ENCODE measurements around the gene NTN1. TPM values are rescaled to one million over a fixed set of nuclear protein-coding genes. Genes with fewer than 3 reads are reported as not detected.

Gene NTN1
- total RNA-seq, 2 experiments from 2014 or later: 1.2 to 1.3 TPM

DNA sequence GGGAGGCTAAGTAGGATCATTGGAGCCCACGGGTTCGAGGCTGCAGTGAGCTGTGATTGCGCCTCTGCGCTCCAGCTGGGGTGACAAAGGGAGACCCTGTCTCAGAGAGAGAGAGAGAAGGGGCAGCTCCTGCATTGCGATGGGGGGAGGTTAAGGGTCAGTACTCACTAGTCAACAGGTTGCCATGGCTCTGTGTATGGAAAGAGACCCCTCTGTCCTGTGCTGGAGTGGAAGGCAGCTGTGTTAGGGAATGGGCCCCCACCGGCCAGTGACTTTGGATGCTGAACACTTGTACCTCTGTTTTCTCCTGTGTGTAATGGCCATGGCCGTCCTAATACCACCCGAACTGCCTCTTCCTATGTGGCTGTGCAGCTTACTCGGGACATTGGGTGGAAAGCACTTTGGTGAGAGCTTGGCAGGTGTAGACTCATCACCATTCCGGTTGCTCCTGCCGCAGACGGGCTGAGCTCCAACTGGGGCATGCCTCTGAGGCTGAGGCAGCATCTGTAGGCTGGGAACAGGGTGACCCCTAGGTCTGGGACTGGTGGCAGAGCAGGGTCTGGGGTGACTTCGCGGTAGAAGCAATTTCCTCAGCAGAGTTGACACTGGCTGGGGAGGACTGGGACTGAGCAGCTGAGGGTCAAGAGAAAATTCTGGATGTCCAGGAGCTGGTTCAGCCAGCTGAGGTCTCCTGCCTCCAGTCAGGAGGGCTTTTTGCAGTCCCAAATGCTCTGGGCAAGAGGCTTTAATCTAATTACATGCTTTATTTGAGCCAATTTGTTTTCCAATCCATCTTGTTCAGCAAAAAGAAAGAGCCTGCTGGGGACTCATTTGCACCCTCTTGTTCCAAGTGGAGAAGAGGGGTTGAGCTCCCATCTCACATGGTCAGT lies 184.5 kb downstream of the NTN1 start:
- peaks cover 4% of the 10 kb centered on the region for H3K27me3 Mint-ChIP-seq
- CTCF ChIA-PET: no interaction called here
- no peak for ATAC-seq
- no peak overlapping the region for H3K27ac Mint-ChIP-seq
- TF ChIP-seq, protein P1, sequence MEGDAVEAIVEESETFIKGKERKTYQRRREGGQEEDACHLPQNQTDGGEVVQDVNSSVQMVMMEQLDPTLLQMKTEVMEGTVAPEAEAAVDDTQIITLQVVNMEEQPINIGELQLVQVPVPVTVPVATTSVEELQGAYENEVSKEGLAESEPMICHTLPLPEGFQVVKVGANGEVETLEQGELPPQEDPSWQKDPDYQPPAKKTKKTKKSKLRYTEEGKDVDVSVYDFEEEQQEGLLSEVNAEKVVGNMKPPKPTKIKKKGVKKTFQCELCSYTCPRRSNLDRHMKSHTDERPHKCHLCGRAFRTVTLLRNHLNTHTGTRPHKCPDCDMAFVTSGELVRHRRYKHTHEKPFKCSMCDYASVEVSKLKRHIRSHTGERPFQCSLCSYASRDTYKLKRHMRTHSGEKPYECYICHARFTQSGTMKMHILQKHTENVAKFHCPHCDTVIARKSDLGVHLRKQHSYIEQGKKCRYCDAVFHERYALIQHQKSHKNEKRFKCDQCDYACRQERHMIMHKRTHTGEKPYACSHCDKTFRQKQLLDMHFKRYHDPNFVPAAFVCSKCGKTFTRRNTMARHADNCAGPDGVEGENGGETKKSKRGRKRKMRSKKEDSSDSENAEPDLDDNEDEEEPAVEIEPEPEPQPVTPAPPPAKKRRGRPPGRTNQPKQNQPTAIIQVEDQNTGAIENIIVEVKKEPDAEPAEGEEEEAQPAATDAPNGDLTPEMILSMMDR (IDR thresholded peaks at IDR 0.05): no peak
- no peak for DNase-seq
- peaks cover 7% of the 10 kb centered on the region for H3K4me1 Mint-ChIP-seq (ENCODE audit: low read depth)
- POLR2A ChIA-PET: no interaction called here
- intact Hi-C loops (cut with micrococcal nuclease): no loop called here
- H3K4me3 Mint-ChIP-seq: no peak overlapping the region
- H3K36me3 Mint-ChIP-seq (ENCODE audit: low read depth): no peaks in the 10 kb centered on the region
- no peaks in the 10 kb centered on the region for H3K9me3 Mint-ChIP-seq

DNA sequence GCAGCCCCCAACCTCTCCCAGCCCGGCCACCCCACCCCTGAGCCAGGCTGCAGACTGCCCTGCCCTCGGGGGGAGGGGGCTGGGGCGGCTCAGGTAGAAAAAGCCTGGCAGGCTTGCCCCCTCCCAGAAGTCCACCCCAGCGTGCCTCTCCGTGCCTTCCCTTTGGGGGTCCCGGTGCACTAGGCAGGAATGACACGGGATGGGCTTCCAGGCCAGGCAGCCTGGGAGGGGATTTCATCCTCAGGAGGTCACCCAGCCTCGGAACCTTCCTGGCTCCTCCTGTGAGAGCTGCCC lies 185.0 kb downstream of the NTN1 start:
- Mint-ChIP-seq H3K9me3 (no peaks in the 10 kb centered on the region), H3K27ac (no peak overlapping the region), H3K4me3 (no peak overlapping the region), H3K4me1 (ENCODE audit: low read depth) (peaks cover 7% of the 10 kb centered on the region), H3K36me3 (ENCODE audit: low read depth) (no peaks in the 10 kb centered on the region), H3K27me3 (peaks cover 4% of the 10 kb centered on the region)
- intact Hi-C loops (cut with micrococcal nuclease): no loop called here
- DNase-seq (no peak), ATAC-seq (no peak)
- POLR2A ChIA-PET: no interaction called here
- TF ChIP-seq, protein P1 (IDR thresholded peaks at IDR 0.05): no peak
- CTCF ChIA-PET: no interaction called here

DNA sequence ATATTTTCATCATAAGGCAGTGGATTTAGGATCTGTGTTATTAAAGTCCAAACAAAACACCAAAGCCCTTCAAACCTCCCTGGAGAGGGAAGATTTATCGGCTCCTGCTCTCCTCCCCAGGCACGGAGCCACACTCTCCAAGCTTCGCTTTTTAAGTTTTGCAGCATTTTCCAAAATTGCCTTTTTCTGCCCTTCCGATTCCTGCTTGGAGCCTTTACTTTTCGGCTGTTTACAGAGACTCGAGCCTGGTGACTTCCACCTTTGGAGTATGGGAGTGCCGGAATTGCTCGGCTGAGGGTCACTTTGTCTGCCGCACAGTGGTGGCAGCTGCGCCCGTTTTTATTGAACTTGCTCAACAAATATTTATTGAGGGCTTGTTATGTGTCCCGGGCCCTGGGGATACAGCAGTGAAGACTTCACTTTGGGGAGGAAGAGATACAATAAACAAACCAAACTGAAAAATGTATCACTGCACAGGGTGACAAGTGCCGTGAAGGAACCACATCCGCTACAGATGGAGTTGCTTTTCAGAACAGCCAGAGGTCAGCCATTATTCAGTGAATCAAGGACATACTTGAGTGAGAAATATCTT lies 185.5 kb downstream of the NTN1 start:
- H3K27ac Mint-ChIP-seq: no peak overlapping the region
- TF ChIP-seq, protein P1 (IDR thresholded peaks at IDR 0.05): no peak
- no peak overlapping the region for H3K4me3 Mint-ChIP-seq
- intact Hi-C loops (cut with micrococcal nuclease): no loop called here
- ATAC-seq (no peak), DNase-seq (no peak)
- H3K27me3 Mint-ChIP-seq: peaks cover 4% of the 10 kb centered on the region
- ChIA-PET CTCF (no interaction called here), POLR2A (no interaction called here)
- no peaks in the 10 kb centered on the region for H3K9me3 Mint-ChIP-seq
- no peaks in the 10 kb centered on the region for H3K36me3 Mint-ChIP-seq (ENCODE audit: low read depth)
- H3K4me1 Mint-ChIP-seq (ENCODE audit: low read depth): peaks cover 7% of the 10 kb centered on the region

DNA sequence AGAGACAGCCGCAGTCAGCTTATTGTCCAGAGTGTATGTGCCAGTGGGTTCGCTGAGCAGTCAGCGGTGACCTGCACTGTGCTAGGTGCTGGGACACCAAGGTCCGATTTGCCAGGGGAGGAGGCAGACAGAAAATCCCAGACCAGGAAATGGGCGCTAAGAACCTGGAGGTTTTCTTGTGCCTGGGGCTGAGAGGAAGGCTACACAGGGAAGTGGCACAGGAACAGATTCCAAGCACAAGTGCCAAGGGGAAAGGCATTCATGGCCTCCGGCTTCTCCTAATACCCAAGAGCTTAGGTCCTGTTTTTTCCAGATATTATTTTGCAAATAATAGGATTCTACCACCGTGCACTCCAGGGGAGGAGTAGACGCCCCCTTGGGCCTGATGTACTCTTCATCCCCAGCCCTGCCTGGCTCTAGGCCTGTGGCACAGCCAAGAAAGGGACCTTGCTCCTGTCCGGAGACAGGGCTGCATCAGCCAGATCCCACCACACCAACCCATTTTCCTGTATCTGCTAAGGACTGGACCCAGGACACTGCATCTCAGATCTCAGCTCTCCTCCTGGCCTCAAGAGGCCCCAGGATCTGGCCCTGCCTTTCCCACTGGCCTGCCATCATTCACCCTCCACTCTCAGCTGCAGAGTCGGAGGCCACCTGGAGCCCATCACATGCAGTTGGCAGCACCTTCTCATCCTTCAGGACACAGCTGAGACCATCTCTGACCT lies 187.2 kb downstream of the NTN1 start:
- ChIA-PET CTCF (no interaction called here), POLR2A (no interaction called here)
- TF ChIP-seq, protein P1 (IDR thresholded peaks at IDR 0.05): no peak
- Mint-ChIP-seq H3K27ac (no peak overlapping the region), H3K9me3 (no peaks in the 10 kb centered on the region), H3K36me3 (ENCODE audit: low read depth) (no peaks in the 10 kb centered on the region), H3K4me3 (no peak overlapping the region), H3K27me3 (peaks cover 2% of the 10 kb centered on the region), H3K4me1 (ENCODE audit: low read depth) (no peaks in the 10 kb centered on the region)
- DNase-seq: no peak
- ATAC-seq: no peak
- intact Hi-C loops (cut with micrococcal nuclease): no loop called here

DNA sequence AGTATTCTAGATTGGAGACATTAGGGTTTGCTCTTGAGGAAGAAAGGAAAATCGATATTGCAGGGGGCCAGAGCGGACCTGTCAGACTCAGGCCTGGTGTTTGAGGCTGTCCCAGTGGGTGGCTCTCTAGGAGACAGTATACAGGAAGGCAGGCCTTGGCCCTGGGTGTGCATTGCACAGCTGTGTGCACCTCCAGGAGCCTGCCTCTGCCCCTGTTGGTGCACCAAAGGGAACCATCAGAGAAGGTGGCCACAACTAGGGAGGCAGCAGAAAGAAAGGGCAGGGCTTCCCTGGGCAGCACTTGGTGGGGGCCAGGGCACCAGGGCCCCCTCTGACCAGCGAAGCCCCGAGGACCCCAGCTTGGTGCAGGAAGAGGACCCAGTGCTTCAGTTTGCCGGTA lies 188.0 kb downstream of the NTN1 start:
- POLR2A ChIA-PET: no interaction called here
- Mint-ChIP-seq H3K27ac (no peak overlapping the region), H3K4me1 (ENCODE audit: low read depth) (no peaks in the 10 kb centered on the region), H3K36me3 (ENCODE audit: low read depth) (no peaks in the 10 kb centered on the region), H3K9me3 (no peaks in the 10 kb centered on the region), H3K4me3 (no peak overlapping the region), H3K27me3 (no peaks in the 10 kb centered on the region)
- intact Hi-C loops (cut with micrococcal nuclease): no loop called here
- TF ChIP-seq, protein P1 (IDR thresholded peaks at IDR 0.05): no peak
- ATAC-seq (no peak), DNase-seq (no peak)
- CTCF ChIA-PET: no interaction called here

Measured in activated CD8-positive, alpha-beta T cell treated with anti-CD3 and anti-CD28 coated beads for 36 hours (primary cell).